ENCODE measurements around the gene CAMK1D. TPM values are rescaled to one million over a fixed set of nuclear protein-coding genes. Genes with fewer than 3 reads are reported as not detected.
A peak's percentile ranks its signal among the peaks of the same experiment; 100 is the strongest.

Gene CAMK1D
- total and polyA plus RNA-seq, 10 of the 15 experiments (the other 5 are each of a cell fraction or from before 2014, with no cell fraction given), result 2.1 to 35.5 (median 14.7) TPM

GRCh38 chr10:12589291-12589690 is 239.9 kb downstream of the CAMK1D start:
- H4K20me1 ChIP-seq (ENCODE audit: control insufficient read depth, insufficient read depth), result no peaks in the 10 kb centered on the region
- no peaks in the 10 kb centered on the region for H3K36me3 ChIP-seq (ENCODE audit: control insufficient read depth in 2 of 2, insufficient read depth in 2 of 2, low read length in 1 of 2)
- WGBS (ENCODE audit: insufficient coverage, insufficient replicate concordance, low lambda C conversion rate, missing lambda C conversion rate), result 12% methylated on average over 8 of the region's 8 CpGs
- CTCF ChIA-PET, result no interaction called here
- H2AFZ ChIP-seq (ENCODE audit: control insufficient read depth, low read depth, low read length), result no peak overlapping the region
- TF ChIP-seq NRF1 (conservative IDR thresholded peaks at IDR 0.05; ENCODE audit: low read depth, low read length) (no peak), MAX (IDR thresholded peaks at IDR 0.05; ENCODE audit: low read depth, low read length) (0 out of 2 replicates have a peak, but pooled peaks have one; percentile 25)
- POLR2A ChIA-PET, result no interaction called here
- H3K27ac ChIP-seq (ENCODE audit: control insufficient read depth, insufficient read depth), result no peak overlapping the region; the same call in 1 of the 2 replicates
- SMC1A ChIA-PET (ENCODE audit: uncharacterized antibody, unreplicated experiment), result interaction anchor here (0.7 to 1.2 kb wide), 2 partner anchors 106 to 107 kb away, joined by 3 read pairs; no protein-coding TSS in a partner anchor
- DNase-seq (ENCODE audit: low read depth, low spot score) (no peak), FAIRE-seq (no peak), ATAC-seq (peak; percentile 48; the same call in 2 of the 3 replicates)
- H3K79me2 ChIP-seq (ENCODE audit: control insufficient read depth, insufficient read depth, low read length), result no peaks in the 10 kb centered on the region
- no peak overlapping the region for H3K4me2 ChIP-seq (ENCODE audit: control insufficient read depth, insufficient read depth)
- H3K9me3 ChIP-seq (replicated peaks; ENCODE audit: control insufficient read depth, insufficient read depth, low read length), result no peaks in the 10 kb centered on the region; the same call in 2 of the 3 replicates
- RAD21 ChIA-PET (ENCODE audit: unreplicated experiment), result interaction anchor here (1.0 kb wide), 1 partner anchor 67 kb away, joined by 3 read pairs; no protein-coding TSS in a partner anchor
- peaks cover 12% of the 10 kb centered on the region for H3K4me1 ChIP-seq (ENCODE audit: control insufficient read depth, insufficient read depth, low read length)
- in situ Hi-C loops (cut with MboI), result no loop called here
- H3K27me3 ChIP-seq (replicated peaks in 1 of 2; ENCODE audit: control insufficient read depth in 2 of 2, insufficient read depth in 2 of 2, low read length in 1 of 2), result no peaks in the 10 kb centered on the region
- H3K9ac ChIP-seq (ENCODE audit: control insufficient read depth, insufficient read depth, low read length), result no peak overlapping the region
- no TSS peak for BruUV-seq (replicated peaks)
- no peak overlapping the region for H3K4me3 ChIP-seq
- intact Hi-C loops (cut with micrococcal nuclease; ENCODE audit: unreplicated experiment), result no loop called here

GRCh38 chr10:12589791-12590190 is 240.4 kb downstream of the CAMK1D start:
- in situ Hi-C loops (cut with MboI) (no loop called here), intact Hi-C loops (cut with micrococcal nuclease; ENCODE audit: unreplicated experiment) (no loop called here)
- CTCF ChIA-PET, result interaction anchor here (1.5 kb wide), 1 partner anchor 66 kb away, joined by 4 read pairs; no protein-coding TSS in a partner anchor
- SMC1A ChIA-PET (ENCODE audit: uncharacterized antibody, unreplicated experiment), result interaction anchor here (0.5 to 1.2 kb wide), 3 partner anchors 106 to 153 kb away, joined by 3 read pairs; no protein-coding TSS in a partner anchor
- BruUV-seq (replicated peaks), result no TSS peak
- Histone ChIP-seq H3K4me1 (ENCODE audit: control insufficient read depth, insufficient read depth, low read length) (peaks cover 12% of the 10 kb centered on the region), H3K4me2 (ENCODE audit: control insufficient read depth, insufficient read depth) (no peak overlapping the region), H3K27ac (ENCODE audit: control insufficient read depth, insufficient read depth) (no peak overlapping the region; the same call in 1 of the 2 replicates), H3K27me3 (replicated peaks in 1 of 2; ENCODE audit: control insufficient read depth in 2 of 2, insufficient read depth in 2 of 2, low read length in 1 of 2) (no peaks in the 10 kb centered on the region), H2AFZ (ENCODE audit: control insufficient read depth, low read depth, low read length) (no peak overlapping the region), H4K20me1 (ENCODE audit: control insufficient read depth, insufficient read depth) (no peaks in the 10 kb centered on the region), H3K4me3 (no peak overlapping the region), H3K79me2 (ENCODE audit: control insufficient read depth, insufficient read depth, low read length) (no peaks in the 10 kb centered on the region), H3K9me3 (replicated peaks; ENCODE audit: control insufficient read depth, insufficient read depth, low read length) (no peaks in the 10 kb centered on the region; the same call in 1 of the 3 replicates), H3K9ac (ENCODE audit: control insufficient read depth, insufficient read depth, low read length) (no peak overlapping the region), H3K36me3 (ENCODE audit: control insufficient read depth in 2 of 2, insufficient read depth in 2 of 2, low read length in 1 of 2) (no peaks in the 10 kb centered on the region)
- FAIRE-seq (no peak), ATAC-seq (no peak), DNase-seq (ENCODE audit: low read depth, low spot score) (no peak)
- POLR2A ChIA-PET, result no interaction called here
- WGBS (ENCODE audit: insufficient coverage, insufficient replicate concordance, low lambda C conversion rate, missing lambda C conversion rate), result under 1% methylated on average over 4 of the region's 4 CpGs
- RAD21 ChIA-PET (ENCODE audit: unreplicated experiment), result interaction anchor here (1.0 kb wide), 1 partner anchor 67 kb away, joined by 3 read pairs; no protein-coding TSS in a partner anchor
- TF ChIP-seq CTCF (IDR thresholded peaks at IDR 0.05 in 2 of 3, conservative IDR thresholded peaks at IDR 0.05 in 1 of 3; ENCODE audit: control insufficient read depth in 2 of 3, extremely low read depth in 1 of 3, insufficient read depth in 1 of 3, low read depth in 3 of 3, low read length in 3 of 3) (no peak), EP300 (IDR thresholded peaks at IDR 0.05; ENCODE audit: borderline replicate concordance in 1 of 2, control insufficient read depth in 1 of 2, low read depth in 2 of 2, low read length in 2 of 2) (no peak), IRF5 (IDR thresholded peaks at IDR 0.05; ENCODE audit: borderline replicate concordance) (no peak), ETV6 (conservative IDR thresholded peaks at IDR 0.05 in 1 of 2, IDR thresholded peaks at IDR 0.05 in 1 of 2; ENCODE audit: borderline replicate concordance in 1 of 2, low read depth in 1 of 2) (no peak), ZBED1 (IDR thresholded peaks at IDR 0.05; ENCODE audit: borderline replicate concordance) (no peak), REST (IDR thresholded peaks at IDR 0.05; ENCODE audit: low read depth, low read length) (no peak)

All from GM12878 (cell line).